Neuron (in vitro differentiated cells): ENCODE results near the gene FXYD5.
A peak's percentile ranks its signal among the peaks of the same experiment; 100 is the strongest.
"Not testable (repeated sequence)": the region's sequence is repeated elsewhere in the genome, so short reads cannot be mapped to it uniquely, and the experiment has no call there.

Experiments
- H2AFZ ChIP-seq: one replicate; pipeline ENCODE4 v1.6.1; 2013; ENCODE audit warnings: low read depth, mild to moderate bottlenecking, inconsistent platforms, low read length, moderate library complexity
- H3K27me3 ChIP-seq: one replicate; pipeline ENCODE4 v1.6.1; 2013; ENCODE audit warnings: low read length; ENCODE audit not compliant: insufficient read depth
- H3K36me3 ChIP-seq: one replicate; pipeline ENCODE4 v1.6.1; 2013; ENCODE audit warnings: low read length; ENCODE audit not compliant: insufficient read depth
- H3K4me1 ChIP-seq: one replicate; pipeline ENCODE4 v1.6.1; 2013; ENCODE audit warnings: low read length; ENCODE audit not compliant: insufficient read depth
- H3K4me3 ChIP-seq: 2 replicates; pipeline ENCODE4 v1.5.1; 2013; ENCODE audit warnings: mild to moderate bottlenecking, low read length, moderate library complexity
- H3K9me3 ChIP-seq: one replicate; pipeline ENCODE4 v1.6.1; 2013; ENCODE audit warnings: low read length

Gene FXYD5

GRCh38 chr19:35144600-35145436, 9.7 kb upstream of the FXYD5 start:
- Histone ChIP-seq H3K4me1 (peaks cover 46% of the 10 kb centered on the region), H2AFZ (no peak overlapping the region), H3K9me3 (no peaks in the 10 kb centered on the region), H3K4me3 (no peak overlapping the region), H3K36me3 (no peaks in the 10 kb centered on the region), H3K27me3 (no peaks in the 10 kb centered on the region)

DNA sequence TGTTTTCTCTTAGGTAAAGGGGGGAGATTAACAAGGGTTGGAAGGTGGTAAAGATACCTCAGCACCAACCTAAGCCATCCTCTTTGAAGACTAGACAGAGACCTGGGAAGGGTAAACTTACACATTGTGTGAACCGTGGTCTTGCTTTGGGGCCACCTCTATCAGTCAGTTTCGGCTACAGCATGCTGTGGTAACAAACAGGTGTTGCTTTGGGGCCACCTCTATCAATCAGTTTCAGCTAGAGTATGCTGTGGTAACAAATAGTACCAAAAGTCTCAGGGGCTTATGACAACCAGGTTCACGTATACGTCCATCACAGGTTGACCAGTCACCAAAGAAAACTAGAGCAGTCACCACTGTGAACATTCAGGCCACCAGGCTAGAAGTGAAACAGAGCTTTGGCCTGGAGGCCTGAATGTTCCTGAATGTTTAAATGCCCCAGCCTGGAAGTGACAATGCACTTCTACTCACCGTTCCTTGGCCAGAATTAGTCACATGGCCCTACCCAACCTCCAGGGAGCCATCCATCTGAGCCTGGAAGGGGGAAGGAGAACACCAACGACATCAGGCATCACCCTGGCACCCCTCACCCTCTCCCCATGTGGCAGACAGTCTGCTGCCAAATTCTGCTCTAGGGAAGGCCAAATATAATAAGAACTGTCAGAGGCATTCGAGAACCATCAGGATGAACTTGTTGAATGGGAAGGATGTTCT, 7.6 kb upstream of the FXYD5 start:
- no peak overlapping the region for H3K4me3 ChIP-seq
- H3K27me3 ChIP-seq = peaks cover 4% of the 10 kb centered on the region
- H3K4me1 ChIP-seq = peaks cover 31% of the 10 kb centered on the region
- no peaks in the 10 kb centered on the region for H3K9me3 ChIP-seq
- H2AFZ ChIP-seq = no peak overlapping the region
- no peaks in the 10 kb centered on the region for H3K36me3 ChIP-seq

DNA sequence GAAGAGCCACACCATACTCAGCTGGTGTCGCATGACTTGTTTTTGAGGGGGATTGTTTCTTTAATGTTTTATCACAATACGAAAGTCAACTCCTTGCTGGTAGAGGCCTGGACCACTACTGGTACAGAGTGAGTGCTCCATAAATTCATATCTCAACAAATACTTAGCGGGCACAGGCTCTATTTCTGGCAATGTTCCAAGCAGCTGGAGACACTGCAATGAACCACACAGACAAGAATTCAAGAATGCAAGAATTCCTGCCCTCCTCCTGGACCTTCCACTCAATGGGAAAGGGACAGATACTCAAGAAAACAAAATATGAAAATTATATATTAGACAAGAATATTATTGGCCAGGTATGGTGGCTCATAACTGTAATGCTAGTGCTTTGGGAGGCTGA, 5.1 kb upstream of the FXYD5 start:
- Histone ChIP-seq H3K27me3 (peaks cover 17% of the 10 kb centered on the region), H2AFZ (no peak overlapping the region), H3K4me3 (no peak overlapping the region)

DNA sequence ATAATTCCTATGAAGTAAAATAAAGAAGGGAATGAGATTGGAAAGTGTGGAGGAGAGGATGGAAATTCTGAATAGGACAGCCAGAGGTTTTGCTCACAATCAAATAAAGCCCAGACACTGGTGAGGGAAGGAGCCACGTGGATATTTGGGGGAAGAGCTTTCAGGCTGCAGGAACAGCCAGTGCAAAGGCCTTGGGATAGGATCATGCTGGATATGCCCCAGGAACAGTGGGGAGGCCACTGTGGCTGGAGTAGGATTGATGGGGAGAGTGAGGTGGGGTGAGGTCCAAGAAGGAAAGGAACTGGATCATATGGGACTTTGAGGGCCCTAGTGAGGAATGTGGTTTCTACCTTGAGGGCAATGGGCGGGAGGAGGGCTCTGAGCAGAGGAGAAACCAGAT, 4.1 kb upstream of the FXYD5 start:
- no peaks in the 10 kb centered on the region for H3K9me3 ChIP-seq
- H3K27me3 ChIP-seq = peaks cover 26% of the 10 kb centered on the region
- no peak overlapping the region for H3K4me3 ChIP-seq
- no peak overlapping the region for H2AFZ ChIP-seq
- H3K36me3 ChIP-seq = no peaks in the 10 kb centered on the region
- peaks cover 30% of the 10 kb centered on the region for H3K4me1 ChIP-seq

More for the DNA sequence above, 5.1 kb upstream of the FXYD5 start:
- H3K4me1 ChIP-seq = peaks cover 30% of the 10 kb centered on the region
- no peaks in the 10 kb centered on the region for H3K36me3 ChIP-seq
- H3K9me3 ChIP-seq = no peaks in the 10 kb centered on the region

DNA sequence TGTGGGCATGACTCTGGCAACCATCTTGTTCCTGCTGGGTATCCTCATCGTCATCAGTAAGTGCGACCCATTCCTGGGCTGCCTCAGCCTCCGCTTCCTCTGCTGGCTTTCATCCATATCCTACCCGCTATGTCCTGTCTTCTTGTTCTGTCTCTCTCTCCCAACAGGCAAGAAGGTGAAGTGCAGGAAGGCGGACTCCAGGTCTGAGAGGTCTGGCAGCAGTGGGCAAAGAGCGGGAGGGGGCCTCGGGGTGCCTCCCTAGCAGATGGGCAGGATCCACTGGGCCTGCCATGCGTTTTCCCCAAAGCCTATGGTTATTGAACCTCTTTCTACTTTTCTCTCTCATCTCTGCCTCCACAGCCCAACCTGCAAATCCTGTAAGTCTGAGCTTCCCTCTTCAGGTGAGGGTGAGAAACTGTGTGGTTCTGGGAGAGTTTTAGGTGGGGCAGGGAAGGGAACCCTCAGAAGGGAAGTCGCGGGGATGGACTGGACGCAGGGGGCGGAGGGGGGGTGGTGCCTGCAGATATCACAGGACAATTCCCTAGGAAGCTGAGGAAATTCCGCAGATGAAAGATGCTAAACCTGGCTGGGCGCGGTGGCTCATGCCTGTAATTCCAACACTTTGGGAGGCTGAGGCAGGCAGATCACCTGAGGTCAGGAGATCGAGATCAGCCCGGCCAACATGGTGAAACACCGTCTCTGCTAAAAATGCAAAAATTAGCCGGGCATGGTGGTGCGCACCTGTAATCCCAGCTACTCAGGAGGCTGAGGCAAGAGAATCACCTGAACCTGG, 3.1 kb upstream of the FXYD5 start:
- H3K4me1 ChIP-seq = peaks cover 30% of the 10 kb centered on the region
- H3K27me3 ChIP-seq = peaks cover 35% of the 10 kb centered on the region
- H3K4me3 ChIP-seq = no peak overlapping the region
- H3K9me3 ChIP-seq = no peaks in the 10 kb centered on the region
- H2AFZ ChIP-seq = no peak overlapping the region
- no peaks in the 10 kb centered on the region for H3K36me3 ChIP-seq

- H3K36me3 ChIP-seq, H3K9me3 ChIP-seq, H3K4me3 ChIP-seq, H2AFZ ChIP-seq: not testable (repeated sequence)
- peaks cover 30% of the 10 kb centered on the region for H3K4me1 ChIP-seq
- H3K27me3 ChIP-seq = peaks cover 41% of the 10 kb centered on the region
These were observed 1.4 kb upstream of the FXYD5 start for GRCh38 chr19:35153129-35153522.

- H3K9me3 ChIP-seq = no peaks in the 10 kb centered on the region
- peaks cover 41% of the 10 kb centered on the region for H3K27me3 ChIP-seq
- H3K4me3 ChIP-seq = peak overlapping the region; percentile 22
- H3K36me3 ChIP-seq = no peaks in the 10 kb centered on the region
- peaks cover 30% of the 10 kb centered on the region for H3K4me1 ChIP-seq
- peak overlapping the region; percentile 69 for H2AFZ ChIP-seq
These were observed 622 bp upstream of the FXYD5 start for GRCh38 chr19:35153701-35154524.

DNA sequence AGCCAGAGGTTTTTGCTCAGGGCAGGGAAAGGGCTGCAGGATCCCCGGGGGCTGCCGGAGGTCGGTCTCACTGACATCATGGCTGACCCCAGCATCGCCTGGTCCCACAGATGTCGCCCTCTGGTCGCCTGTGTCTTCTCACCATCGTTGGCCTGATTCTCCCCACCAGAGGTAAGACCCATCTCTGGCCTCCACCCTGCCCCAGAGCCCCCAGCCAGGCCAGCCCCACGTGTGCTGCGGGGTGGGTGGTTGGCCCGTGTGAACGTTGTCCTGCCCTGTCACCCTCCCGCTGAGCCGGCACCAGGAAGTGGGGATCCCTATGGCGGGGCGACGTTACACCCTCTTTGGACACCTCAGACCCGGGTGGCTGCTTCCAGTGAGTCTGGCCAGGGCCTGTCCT, 906 bp downstream of the FXYD5 start:
- Histone ChIP-seq H3K9me3 (no peaks in the 10 kb centered on the region), H2AFZ (peak overlapping the region; percentile 69), H3K36me3 (no peaks in the 10 kb centered on the region), H3K4me1 (peaks cover 30% of the 10 kb centered on the region), H3K27me3 (peaks cover 41% of the 10 kb centered on the region), H3K4me3 (no peak overlapping the region)

DNA sequence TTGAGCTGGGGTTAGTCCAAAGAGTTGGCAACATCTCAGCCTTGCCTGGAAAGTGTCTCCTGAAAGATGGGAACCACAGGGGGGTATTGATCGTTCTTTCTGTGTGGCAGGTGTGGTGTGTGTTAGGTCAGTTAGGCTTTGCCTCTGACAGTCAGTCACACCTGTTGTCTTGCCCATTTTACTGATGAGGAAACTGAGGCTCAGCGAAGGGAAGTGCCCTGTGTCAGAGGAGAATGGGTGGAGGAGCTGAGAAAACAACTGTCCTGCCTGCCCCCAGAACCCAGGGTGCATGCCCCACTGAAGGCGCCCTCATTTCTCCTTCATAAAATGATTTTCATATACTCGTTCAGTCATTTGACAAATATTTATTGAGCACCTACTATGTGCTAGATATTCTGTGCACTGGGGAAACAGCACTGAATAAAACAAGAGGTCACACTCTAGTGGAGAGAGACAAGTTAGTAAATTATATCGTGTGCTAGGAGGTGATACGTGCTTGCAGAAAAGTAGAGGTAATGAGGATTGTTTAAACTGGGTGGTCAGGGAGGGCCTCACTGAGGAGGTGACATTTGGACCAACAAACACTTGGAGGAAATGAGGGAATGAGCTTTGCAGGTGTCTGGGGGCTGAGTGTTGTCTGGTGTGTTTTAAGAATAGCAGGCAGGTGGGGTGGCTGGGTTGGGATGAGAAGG, 1.6 kb downstream of the FXYD5 start:
- peaks cover 30% of the 10 kb centered on the region for H3K4me1 ChIP-seq
- H3K27me3 ChIP-seq = peaks cover 39% of the 10 kb centered on the region
- H3K4me3 ChIP-seq = no peak overlapping the region

DNA sequence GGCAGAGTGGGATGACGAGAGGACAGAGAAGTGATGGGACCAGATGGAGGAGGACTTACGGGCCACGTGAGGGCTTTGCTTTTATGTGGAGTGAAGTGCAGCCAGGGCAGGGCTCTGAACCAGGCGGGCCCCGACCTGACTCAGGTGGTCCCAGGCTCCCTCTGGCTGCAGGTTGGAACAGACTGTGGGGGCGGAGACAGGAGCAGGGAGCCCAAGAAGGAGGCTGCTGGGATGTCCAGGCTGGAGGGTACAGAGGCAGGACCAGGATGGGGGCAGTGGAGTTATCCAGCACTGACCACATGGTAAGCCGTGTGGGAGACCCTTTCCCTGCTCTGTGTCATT, 2.1 kb downstream of the FXYD5 start:
- Histone ChIP-seq H2AFZ (no peak overlapping the region), H3K36me3 (no peaks in the 10 kb centered on the region), H3K4me1 (peaks cover 30% of the 10 kb centered on the region), H3K9me3 (no peaks in the 10 kb centered on the region), H3K4me3 (no peak overlapping the region), H3K27me3 (peaks cover 37% of the 10 kb centered on the region)

More for the DNA sequence above, 1.6 kb downstream of the FXYD5 start:
- no peaks in the 10 kb centered on the region for H3K36me3 ChIP-seq
- H3K9me3 ChIP-seq = no peaks in the 10 kb centered on the region
- no peak overlapping the region for H2AFZ ChIP-seq

- H3K9me3 ChIP-seq = peaks cover 1% of the 10 kb centered on the region
- no peak overlapping the region for H3K4me3 ChIP-seq
- H2AFZ ChIP-seq = no peak overlapping the region
- no peaks in the 10 kb centered on the region for H3K36me3 ChIP-seq
- H3K27me3 ChIP-seq = peaks cover 37% of the 10 kb centered on the region
- peaks cover 26% of the 10 kb centered on the region for H3K4me1 ChIP-seq
These were observed 2.9 kb downstream of the FXYD5 start for GRCh38 chr19:35157431-35157830.

- H3K36me3 ChIP-seq = no peaks in the 10 kb centered on the region
- H3K4me1 ChIP-seq = peaks cover 20% of the 10 kb centered on the region
These were observed 5.1 kb downstream of the FXYD5 start for GRCh38 chr19:35159606-35160005.

More at GRCh38 chr19:35159606-35160005, 5.1 kb downstream of the FXYD5 start:
- H3K4me3 ChIP-seq = no peak overlapping the region
- H3K9me3 ChIP-seq = peaks cover 1% of the 10 kb centered on the region
- H3K27me3 ChIP-seq = peaks cover 23% of the 10 kb centered on the region
- no peak overlapping the region for H2AFZ ChIP-seq
